Natural killer cell treated with Interleukin-12 subunit alpha and Interleukin-12 subunit beta and Interleukin-15 and Interleukin-18, amount 100 ng/mL, for 72 hours (primary cell): Measurements from ENCODE around the gene MMRN1. TPM values are rescaled to one million over a fixed set of nuclear protein-coding genes. Genes with fewer than 3 reads are reported as not detected.

ENCODE experiments used
- ATAC-seq, 2 donors: fragments of 150-1000 bp; cut with Tn5 transposase in 1 of 2; sonication (Bioruptor Pico), chemical (Tn5 transposase) in 1 of 2; 2 replicates each; pipeline ENCODE4 v1.10.0; 2021
- DNase-seq: peaks from one replicate; pipeline ENCODE4 v3.0.0; 2022; ENCODE audit warnings: low spot score
- H3K27ac Mint-ChIP-seq, 2 donors: 1 replicate in 1 of 2; 2 replicates in 1 of 2; pipeline ENCODE4 v1.8.0; 2022; ENCODE audit warnings: mixed read lengths in 2 of 2, mild to moderate bottlenecking in 1 of 2, moderate library complexity in 1 of 2
- H3K27me3 Mint-ChIP-seq, 2 donors: 1 replicate in 1 of 2; 2 replicates in 1 of 2; pipeline ENCODE4 v1.8.0; 2022; ENCODE audit warnings: mixed read lengths in 2 of 2
- H3K36me3 Mint-ChIP-seq: one replicate; pipeline ENCODE4 v1.8.0; 2022; ENCODE audit warnings: mixed read lengths
- H3K4me1 Mint-ChIP-seq, 2 donors: 1 replicate in 1 of 2; 2 replicates in 1 of 2; pipeline ENCODE4 v1.8.0; 2022; ENCODE audit warnings: low read depth in 2 of 2, mixed read lengths in 2 of 2, mild to moderate bottlenecking in 1 of 2
- H3K4me3 Mint-ChIP-seq: one replicate; pipeline ENCODE4 v1.8.0; 2022; ENCODE audit warnings: mixed read lengths
- H3K9me3 Mint-ChIP-seq: 2 replicates; pipeline ENCODE4 v1.8.0; 2022; ENCODE audit warnings: mixed read lengths
- total RNA-seq, 2 donors: library from RNA; stranded (reverse); gene quantifications; one replicate each; pipeline ENCODE4 v1.2.3, GENCODE V29; 2022

MMRN1 gene
- total RNA-seq, 2 donors from 2014 or later, result 0.17 to 0.31 TPM

- DNase-seq (no peak), ATAC-seq (no peak)
- no peaks in the 10 kb centered on the region for H3K36me3 Mint-ChIP-seq
- H3K9me3 Mint-ChIP-seq, result no peaks in the 10 kb centered on the region
- H3K4me1 Mint-ChIP-seq, result no peaks in the 10 kb centered on the region
- no peak overlapping the region for H3K27ac Mint-ChIP-seq
- no peak overlapping the region for H3K4me3 Mint-ChIP-seq
- peaks cover 6 to 8% of the 10 kb centered on the region in 2 donors for H3K27me3 Mint-ChIP-seq
Observed at GRCh38 chr4:89995814-89996213, 101.2 kb downstream of the MMRN1 start.

- Mint-ChIP-seq H3K4me1 (no peaks in the 10 kb centered on the region), H3K36me3 (no peaks in the 10 kb centered on the region), H3K4me3 (no peak overlapping the region), H3K27me3 (peaks cover 6 to 8% of the 10 kb centered on the region in 2 donors), H3K27ac (no peak overlapping the region), H3K9me3 (peaks cover 4% of the 10 kb centered on the region)
- ATAC-seq (no peak), DNase-seq (no peak)
Observed at GRCh38 chr4:89997171-89997704, 102.6 kb downstream of the MMRN1 start.

GRCh38 chr4:89998469-89999011 lies 103.9 kb downstream of the MMRN1 start:
- Mint-ChIP-seq H3K36me3 (no peaks in the 10 kb centered on the region), H3K27ac (no peak overlapping the region), H3K4me1 (no peaks in the 10 kb centered on the region), H3K4me3 (no peak overlapping the region), H3K27me3 (peaks cover 6 to 8% of the 10 kb centered on the region in 2 donors), H3K9me3 (peaks cover 4% of the 10 kb centered on the region)
- no peak for DNase-seq
- ATAC-seq, result no peak

- DNase-seq (no peak), ATAC-seq (no peak)
- H3K4me1 Mint-ChIP-seq, result no peaks in the 10 kb centered on the region
- H3K9me3 Mint-ChIP-seq, result peaks cover 4% of the 10 kb centered on the region
- H3K36me3 Mint-ChIP-seq, result no peaks in the 10 kb centered on the region
- H3K27me3 Mint-ChIP-seq, result peaks cover 0 to 4% of the 10 kb centered on the region in 2 donors
- H3K27ac Mint-ChIP-seq, result no peak overlapping the region
- no peak overlapping the region for H3K4me3 Mint-ChIP-seq
Observed at GRCh38 chr4:90001023-90001422, 106.4 kb downstream of the MMRN1 start.

- Mint-ChIP-seq H3K4me3 (no peak overlapping the region), H3K9me3 (peaks cover 4% of the 10 kb centered on the region), H3K4me1 (no peaks in the 10 kb centered on the region), H3K27me3 (peaks cover 0 to 4% of the 10 kb centered on the region in 2 donors), H3K27ac (no peak overlapping the region), H3K36me3 (no peaks in the 10 kb centered on the region)
- no peak for DNase-seq
- ATAC-seq, result no peak
Observed at GRCh38 chr4:90002441-90003062, 107.9 kb downstream of the MMRN1 start.

Other genes starting within 250 kb of the MMRN1 start
- gene SNCA, start 57.7 kb upstream of the MMRN1 start, total RNA-seq, result 10 to 100 TPM in 1 of 2 donors, 1 to 10 TPM in 1; 6.2 to 19.8 TPM
- gene CCSER1, start 232.5 kb downstream of the MMRN1 start, total RNA-seq, result under 1 TPM in 1 of 2 donors, not detected in 1; 0.17 TPM